Activated naive CD4-positive, alpha-beta T cell treated with anti-CD3 and anti-CD28 coated beads for 36 hours (primary cell): ENCODE measurements around the gene FBXO9. TPM values are rescaled to one million over a fixed set of nuclear protein-coding genes. Genes with fewer than 3 reads are reported as not detected.

Source experiments
- CTCF ChIA-PET: fragments of 350-600 bp; sonication (Branson Sonifier 250); formaldehyde crosslinking; loops from one replicate; lab custom pipeline; 2021; ENCODE audit warnings: antibody characterized with exemption; lab: Charles Lee
- DNase-seq: peaks from one replicate; pipeline ENCODE4 v3.0.0-alpha.2; 2020
- H3K27ac Mint-ChIP-seq: one replicate; pipeline ENCODE4 v1.8.0; 2021; ENCODE audit warnings: mild to moderate bottlenecking, mixed read lengths
- H3K27me3 Mint-ChIP-seq: one replicate; pipeline ENCODE4 v1.8.0; 2021; ENCODE audit warnings: low read depth, mixed read lengths
- H3K36me3 Mint-ChIP-seq: one replicate; pipeline ENCODE4 v1.8.0; 2021; ENCODE audit warnings: low read depth, mixed read lengths
- H3K4me1 Mint-ChIP-seq: one replicate; pipeline ENCODE4 v1.8.0; 2021; ENCODE audit warnings: low read depth, mixed read lengths
- H3K4me3 Mint-ChIP-seq: one replicate; pipeline ENCODE4 v1.8.0; 2021; ENCODE audit warnings: mild to moderate bottlenecking, moderate library complexity, mixed read lengths
- H3K9me3 Mint-ChIP-seq: one replicate; pipeline ENCODE4 v1.8.0; 2021; ENCODE audit warnings: mixed read lengths
- intact Hi-C: fragments of 100-400 bp; cut with micrococcal nuclease; formaldehyde crosslinking; loops from one replicate; pipeline ENCODE4 v1.15.1; 2023
- total RNA-seq, 2 experiments: library from RNA; stranded (reverse); gene quantifications; one replicate each; pipeline ENCODE4 v1.2.3, GENCODE V29; 2021

The FBXO9 gene
- total RNA-seq, 2 experiments from 2014 or later: 40.6 to 45.0 TPM

GRCh38 chr6:53104916-53105315 is 39.7 kb downstream of the FBXO9 start:
- Mint-ChIP-seq H3K27me3 (no peaks in the 10 kb centered on the region), H3K4me1 (no peaks in the 10 kb centered on the region), H3K4me3 (no peak overlapping the region), H3K27ac (no peak overlapping the region), H3K36me3 (no peaks in the 10 kb centered on the region), H3K9me3 (no peaks in the 10 kb centered on the region)
- CTCF ChIA-PET: no interaction called here
- intact Hi-C loops: loop anchor here (1.0 kb wide), 3 partner anchors 67 to 623 kb away; no protein-coding TSS in a partner anchor
- DNase-seq: no peak

- intact Hi-C loops: no loop called here
- H3K36me3 Mint-ChIP-seq: no peaks in the 10 kb centered on the region
- H3K27me3 Mint-ChIP-seq: no peaks in the 10 kb centered on the region
- DNase-seq: no peak
- no peak overlapping the region for H3K27ac Mint-ChIP-seq
- no peaks in the 10 kb centered on the region for H3K9me3 Mint-ChIP-seq
- H3K4me1 Mint-ChIP-seq: no peaks in the 10 kb centered on the region
- CTCF ChIA-PET: interaction anchor here (1.3 kb wide), 1 partner anchor 377 kb away, joined by 3 read pairs; no protein-coding TSS in a partner anchor
- no peak overlapping the region for H3K4me3 Mint-ChIP-seq
These were observed 41.9 kb downstream of the FBXO9 start for GRCh38 chr6:53107091-53107490.

DNA sequence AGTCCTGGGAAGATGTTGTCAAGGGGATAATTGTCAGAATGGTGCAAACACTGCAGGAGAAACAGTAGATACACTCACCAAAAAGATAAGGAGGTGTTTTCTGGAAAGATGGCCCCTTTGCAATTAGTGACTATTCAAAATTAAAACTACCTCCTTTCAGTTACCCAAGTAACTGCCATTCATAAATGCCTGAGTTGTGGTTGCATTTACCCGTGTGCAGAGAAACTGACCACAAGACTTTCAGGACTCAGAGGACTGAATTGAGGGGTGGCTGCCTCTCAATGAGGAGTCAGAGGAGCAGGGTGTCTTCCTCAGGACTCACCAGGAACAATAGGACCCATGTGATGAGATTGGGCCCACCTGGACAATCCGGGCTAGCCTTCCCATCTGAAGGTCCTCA is 44.4 kb downstream of the FBXO9 start:
- H3K36me3 Mint-ChIP-seq: no peaks in the 10 kb centered on the region
- no peak overlapping the region for H3K27ac Mint-ChIP-seq
- H3K4me1 Mint-ChIP-seq: peaks cover 4% of the 10 kb centered on the region
- intact Hi-C loops: no loop called here
- H3K27me3 Mint-ChIP-seq: no peaks in the 10 kb centered on the region
- H3K9me3 Mint-ChIP-seq: no peaks in the 10 kb centered on the region
- H3K4me3 Mint-ChIP-seq: no peak overlapping the region
- CTCF ChIA-PET: no interaction called here
- DNase-seq: no peak

- Mint-ChIP-seq H3K27me3 (no peaks in the 10 kb centered on the region), H3K4me1 (peaks cover 4% of the 10 kb centered on the region), H3K36me3 (no peaks in the 10 kb centered on the region), H3K4me3 (no peak overlapping the region), H3K27ac (no peak overlapping the region), H3K9me3 (peaks cover 8% of the 10 kb centered on the region)
- CTCF ChIA-PET: interaction anchor here (0.6 kb wide), 1 partner anchor 83 kb away, joined by 3 read pairs; no protein-coding TSS in a partner anchor
- intact Hi-C loops: no loop called here
- no peak for DNase-seq
These were observed 46.7 kb downstream of the FBXO9 start for GRCh38 chr6:53111865-53112264.

DNA sequence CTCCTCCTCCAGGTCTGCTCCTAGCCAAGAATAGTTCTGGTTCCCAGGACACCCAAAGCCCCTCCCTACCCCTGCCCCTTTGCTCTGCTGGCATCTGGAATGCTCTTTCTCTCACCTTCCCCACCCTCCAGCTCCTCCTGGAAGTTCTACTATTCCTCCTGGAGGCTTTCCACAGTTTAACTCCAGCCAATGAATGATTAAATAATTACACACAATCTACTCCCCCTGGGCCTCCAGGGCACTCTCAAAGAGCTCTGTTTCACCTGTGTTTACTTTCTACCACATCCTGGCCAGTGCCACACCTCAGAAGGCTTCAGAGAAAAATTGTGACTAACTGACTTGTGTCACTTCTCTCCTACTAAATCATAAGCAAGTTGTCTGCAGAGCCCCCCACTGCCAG is 47.2 kb downstream of the FBXO9 start:
- no peak overlapping the region for H3K27ac Mint-ChIP-seq
- no peak overlapping the region for H3K4me3 Mint-ChIP-seq
- H3K4me1 Mint-ChIP-seq: peaks cover 4% of the 10 kb centered on the region
- intact Hi-C loops: no loop called here
- CTCF ChIA-PET: no interaction called here
- peaks cover 8% of the 10 kb centered on the region for H3K9me3 Mint-ChIP-seq
- no peaks in the 10 kb centered on the region for H3K27me3 Mint-ChIP-seq
- no peaks in the 10 kb centered on the region for H3K36me3 Mint-ChIP-seq
- DNase-seq: peak; percentile 9

- H3K4me1 Mint-ChIP-seq: peaks cover 4% of the 10 kb centered on the region
- peaks cover 8% of the 10 kb centered on the region for H3K9me3 Mint-ChIP-seq
- no peak for DNase-seq
- H3K4me3 Mint-ChIP-seq: no peak overlapping the region
- no peaks in the 10 kb centered on the region for H3K27me3 Mint-ChIP-seq
- intact Hi-C loops: no loop called here
- H3K36me3 Mint-ChIP-seq: no peaks in the 10 kb centered on the region
- H3K27ac Mint-ChIP-seq: no peak overlapping the region
- CTCF ChIA-PET: no interaction called here
These were observed 47.7 kb downstream of the FBXO9 start for GRCh38 chr6:53112871-53113270.

GRCh38 chr6:53113742-53114141 is 48.5 kb downstream of the FBXO9 start:
- Mint-ChIP-seq H3K27me3 (no peaks in the 10 kb centered on the region), H3K27ac (no peak overlapping the region)
- CTCF ChIA-PET: no interaction called here

GRCh38 chr6:53115113-53115512 is 49.9 kb downstream of the FBXO9 start:
- no peaks in the 10 kb centered on the region for H3K27me3 Mint-ChIP-seq

More at GRCh38 chr6:53113742-53114141, 48.5 kb downstream of the FBXO9 start:
- H3K4me3 Mint-ChIP-seq: no peak overlapping the region
- DNase-seq: no peak
- H3K4me1 Mint-ChIP-seq: peaks cover 4% of the 10 kb centered on the region
- intact Hi-C loops: no loop called here
- H3K9me3 Mint-ChIP-seq: peaks cover 8% of the 10 kb centered on the region
- H3K36me3 Mint-ChIP-seq: no peaks in the 10 kb centered on the region

GRCh38 chr6:53115741-53116140 is 50.5 kb downstream of the FBXO9 start:
- intact Hi-C loops: no loop called here
- no peak overlapping the region for H3K4me3 Mint-ChIP-seq
- peaks cover 8% of the 10 kb centered on the region for H3K9me3 Mint-ChIP-seq
- H3K27ac Mint-ChIP-seq: no peak overlapping the region
- no peaks in the 10 kb centered on the region for H3K36me3 Mint-ChIP-seq
- H3K27me3 Mint-ChIP-seq: no peaks in the 10 kb centered on the region
- peaks cover 4% of the 10 kb centered on the region for H3K4me1 Mint-ChIP-seq
- DNase-seq: no peak
- CTCF ChIA-PET: no interaction called here

More at GRCh38 chr6:53115113-53115512, 49.9 kb downstream of the FBXO9 start:
- Mint-ChIP-seq H3K9me3 (peaks cover 8% of the 10 kb centered on the region), H3K36me3 (no peaks in the 10 kb centered on the region), H3K27ac (no peak overlapping the region), H3K4me1 (peaks cover 4% of the 10 kb centered on the region), H3K4me3 (no peak overlapping the region)
- intact Hi-C loops: no loop called here
- no peak for DNase-seq
- CTCF ChIA-PET: interaction anchor here (0.6 kb wide), 1 partner anchor 24 kb away, joined by 3 read pairs; no protein-coding TSS in a partner anchor

DNA sequence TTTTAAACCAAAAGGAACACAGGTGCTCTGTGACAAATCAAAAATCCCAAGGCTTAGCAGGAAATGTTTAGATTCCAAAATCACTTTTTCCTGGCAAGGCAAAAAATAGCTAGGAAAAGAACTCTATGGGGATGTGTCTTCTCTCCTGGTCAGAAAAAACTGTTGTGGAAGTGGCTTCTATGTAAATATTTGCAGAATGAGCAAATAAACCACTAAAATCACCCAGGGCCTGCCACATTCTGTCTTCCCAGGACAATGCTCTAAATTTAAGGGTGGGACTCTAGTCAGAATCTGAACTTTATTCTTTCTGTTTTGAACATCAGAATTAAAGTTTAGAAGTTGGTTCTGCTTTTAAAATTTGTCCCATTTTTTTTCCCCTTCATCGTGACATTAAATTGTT is 54.1 kb downstream of the FBXO9 start:
- Mint-ChIP-seq H3K27me3 (no peaks in the 10 kb centered on the region), H3K27ac (no peak overlapping the region), H3K9me3 (peaks cover 8% of the 10 kb centered on the region), H3K4me1 (no peaks in the 10 kb centered on the region), H3K36me3 (no peaks in the 10 kb centered on the region), H3K4me3 (no peak overlapping the region)
- intact Hi-C loops: no loop called here
- DNase-seq: no peak
- CTCF ChIA-PET: no interaction called here

- H3K27ac Mint-ChIP-seq: no peak overlapping the region
- intact Hi-C loops: no loop called here
- peaks cover 6% of the 10 kb centered on the region for H3K9me3 Mint-ChIP-seq
- no peak for DNase-seq
- H3K4me3 Mint-ChIP-seq: no peak overlapping the region
- CTCF ChIA-PET: no interaction called here
- no peaks in the 10 kb centered on the region for H3K36me3 Mint-ChIP-seq
- no peaks in the 10 kb centered on the region for H3K4me1 Mint-ChIP-seq
- no peaks in the 10 kb centered on the region for H3K27me3 Mint-ChIP-seq
These were observed 54.7 kb downstream of the FBXO9 start for GRCh38 chr6:53119772-53120409.

- H3K27ac Mint-ChIP-seq: no peak overlapping the region
- CTCF ChIA-PET: no interaction called here
- no peaks in the 10 kb centered on the region for H3K9me3 Mint-ChIP-seq
- no peak overlapping the region for H3K4me3 Mint-ChIP-seq
- DNase-seq: no peak
- H3K36me3 Mint-ChIP-seq: no peaks in the 10 kb centered on the region
- intact Hi-C loops: no loop called here
- no peaks in the 10 kb centered on the region for H3K4me1 Mint-ChIP-seq
- H3K27me3 Mint-ChIP-seq: peaks cover 11% of the 10 kb centered on the region
These were observed 59.1 kb downstream of the FBXO9 start for GRCh38 chr6:53124131-53124800.

- DNase-seq: no peak
- no peaks in the 10 kb centered on the region for H3K36me3 Mint-ChIP-seq
- no peaks in the 10 kb centered on the region for H3K4me1 Mint-ChIP-seq
- CTCF ChIA-PET: interaction anchor here (0.6 kb wide), 1 partner anchor 430 kb away, joined by 3 read pairs; no protein-coding TSS in a partner anchor
- no peak overlapping the region for H3K4me3 Mint-ChIP-seq
- intact Hi-C loops: no loop called here
- H3K27me3 Mint-ChIP-seq: peaks cover 14% of the 10 kb centered on the region
- H3K9me3 Mint-ChIP-seq: no peaks in the 10 kb centered on the region
- no peak overlapping the region for H3K27ac Mint-ChIP-seq
These were observed 60.1 kb downstream of the FBXO9 start for GRCh38 chr6:53125276-53125675.
